ENCODE results near the gene LHFPL6. TPM values are rescaled to one million over a fixed set of nuclear protein-coding genes. Genes with fewer than 3 reads are reported as not detected.

LHFPL6 gene
- total and polyA plus RNA-seq, 9 of the 15 experiments (the other 6 are each of a cell fraction or from before 2014, with no cell fraction given) = 0.18 TPM; not detected in 8

- no peak for FAIRE-seq
- WGBS (ENCODE audit: insufficient coverage, low coverage, missing lambda C conversion rate) = 0% methylated on average over 6 of the region's 6 CpGs
- no peaks in the 10 kb centered on the region for H4K20me1 ChIP-seq (replicated peaks; ENCODE audit: control insufficient read depth, insufficient read depth, low read length)
- no peaks in the 10 kb centered on the region for H3K4me1 ChIP-seq (replicated peaks in 1 of 2; ENCODE audit: control insufficient read depth in 2 of 2, insufficient read depth in 2 of 2, low read length in 2 of 2)
- ChIA-PET CTCF (ENCODE audit: low intra/inter-chr PET ratio) (no interaction called here), POLR2A (no interaction called here)
- H3K27me3 ChIP-seq (ENCODE audit: control insufficient read depth in 2 of 2, insufficient read depth in 2 of 2, low read length in 2 of 2) = no peaks in the 10 kb centered on the region
- no peaks in the 10 kb centered on the region for H3K9me3 ChIP-seq (replicated peaks; ENCODE audit: control insufficient read depth, insufficient read depth, low read depth, low read length)
- H3K9ac ChIP-seq (ENCODE audit: insufficient read depth in 1 of 2, low read depth in 2 of 2, low read length in 2 of 2) = no peak overlapping the region
- TF ChIP-seq ZNF133 (CRISPR knock-in tag; IDR thresholded peaks at IDR 0.05) = no peak
- no peak for TF ChIP-seq ZNF140 (CRISPR knock-in tag; IDR thresholded peaks at IDR 0.05)
- no peak for TF ChIP-seq CTCFL (IDR thresholded peaks at IDR 0.05; ENCODE audit: borderline replicate concordance, insufficient read depth, low read depth, low read length, poor library complexity, severe bottlenecking)
- TF ChIP-seq IFI16 (CRISPR knock-in tag; IDR thresholded peaks at IDR 0.05) = no peak
- no peak for TF ChIP-seq DPF2 (IDR thresholded peaks at IDR 0.05)
- no peak for TF ChIP-seq KAT8 (IDR thresholded peaks at IDR 0.05; ENCODE audit: low read depth)
- TF ChIP-seq HMG20A (CRISPR knock-in tag; conservative IDR thresholded peaks at IDR 0.05) = no peak
- TF ChIP-seq SRSF9 (IDR thresholded peaks at IDR 0.05; ENCODE audit: borderline replicate concordance, low read depth, low read length) = no peak
- TF ChIP-seq ARHGAP35 (IDR thresholded peaks at IDR 0.05; ENCODE audit: partially characterized antibody) = no peak
- no peak for TF ChIP-seq PCBP2 (IDR thresholded peaks at IDR 0.05; ENCODE audit: low read depth, low read length, poor library complexity, severe bottlenecking)
- no peak for TF ChIP-seq TAF15 (IDR thresholded peaks at IDR 0.05; ENCODE audit: low read depth, low read length)
- TF ChIP-seq ARID3A (IDR thresholded peaks at IDR 0.05; ENCODE audit: borderline replicate concordance, low read depth, low read length) = no peak
- TF ChIP-seq RBM22 (IDR thresholded peaks at IDR 0.05; ENCODE audit: low read depth, low read length, poor library complexity, severe bottlenecking) = no peak
- no peak for TF ChIP-seq ZNF143 (CRISPR knock-in tag; IDR thresholded peaks at IDR 0.05)
- TF ChIP-seq GABPA (tag; conservative IDR thresholded peaks at IDR 0.05; ENCODE audit: low read depth) = no peak
- no peak for TF ChIP-seq MYC (IDR thresholded peaks at IDR 0.05; ENCODE audit: low read depth, low read length)
- no peak for TF ChIP-seq MYC (CRISPR knock-in tag; IDR thresholded peaks at IDR 0.05; ENCODE audit: borderline replicate concordance, low read depth)
- intact Hi-C loops (cut with micrococcal nuclease) = no loop called here
- H3K4me3 ChIP-seq = no peak overlapping the region
- no peak overlapping the region for H2AFZ ChIP-seq (ENCODE audit: low read depth, low read length)
- H3K27ac ChIP-seq (ENCODE audit: extremely low read depth, low read depth, low read length) = no peak overlapping the region
- H3K79me2 ChIP-seq (ENCODE audit: control insufficient read depth, insufficient read depth, low read length) = no peaks in the 10 kb centered on the region
- in situ Hi-C loops (cut with MboI) = no loop called here
- ATAC-seq = no peak
- H3K4me2 ChIP-seq (ENCODE audit: insufficient read depth, low read length) = no peak overlapping the region
- no peaks in the 10 kb centered on the region for H3K36me3 ChIP-seq (ENCODE audit: control insufficient read depth, insufficient read depth, low read length)
- DNase-seq (ENCODE audit: extremely low read depth in 1 of 4, low spot score in 3 of 4) = no peak
- no peaks in the 10 kb centered on the region for H3K9me1 ChIP-seq (ENCODE audit: control insufficient read depth, insufficient read depth, low read length)
- BruUV-seq (replicated peaks) = no TSS peak
These were observed 37.7 kb downstream of the LHFPL6 start for GRCh38 chr13:39565036-39565949.
